K562 (cell line): Measurements from ENCODE around the gene VWA1. TPM values are rescaled to one million over a fixed set of nuclear protein-coding genes. Genes with fewer than 3 reads are reported as not detected.

Experiments used
- BRD4 ChIP-seq: fragments of 200-600 bp; sonication (generic); IDR thresholded peaks from 2 replicates; pipeline ENCODE4 v1.6.1; 2017; ENCODE audit warnings: inconsistent platforms
- HMGXB4 ChIP-seq: sonication (generic); formaldehyde crosslinking; IDR thresholded peaks from 2 replicates; pipeline ENCODE4 v1.8.1; 2023; ENCODE audit warnings: mild to moderate bottlenecking, missing genetic modification reagents
- HNRNPK ChIP-seq: fragments of 200-400 bp; formaldehyde crosslinking; IDR thresholded peaks from one replicate; pipeline ENCODE4 v1.6.1; 2018; ENCODE audit warnings: mild to moderate bottlenecking, low read depth, low read length; ENCODE audit not compliant: poor library complexity, severe bottlenecking
- JUNB ChIP-seq: fragments of 450-650 bp; formaldehyde crosslinking; conservative IDR thresholded peaks from 2 replicates; pipeline ENCODE4 v1.4.0; 2020; ENCODE audit warnings: mild to moderate bottlenecking
- MYBL2 ChIP-seq, 2 experiments: fragments of 450-650 bp in 1 of 2; sonication (generic) in 1 of 2; formaldehyde crosslinking in 1 of 2; IDR thresholded peaks; 2 replicates each; pipeline versions ENCODE4 v1.6.1 to v1.8.1; 2017 to 2022; ENCODE audit warnings: borderline replicate concordance in 1 of 2, inconsistent platforms in 1 of 2, low read depth in 1 of 2, mild to moderate bottlenecking in 1 of 2, missing genetic modification reagents in 1 of 2, moderate library complexity in 1 of 2
- NCOA6 ChIP-seq: fragments of 450-650 bp; IDR thresholded peaks from 2 replicates; pipeline ENCODE4 v1.6.1; 2017; ENCODE audit warnings: mild to moderate bottlenecking
- PCBP1 ChIP-seq: fragments of 200-400 bp; formaldehyde crosslinking; IDR thresholded peaks from 2 replicates; pipeline ENCODE4 v1.6.1; 2018; ENCODE audit warnings: mild to moderate bottlenecking, low read depth, low read length; ENCODE audit not compliant: poor library complexity, severe bottlenecking
- PHB2 ChIP-seq: fragments of 450-650 bp; IDR thresholded peaks from 2 replicates; pipeline ENCODE4 v1.6.1; 2017; ENCODE audit warnings: low read depth
- PPARD ChIP-seq: fragments of 250-450 bp; sonication (Bioruptor Pico); IDR thresholded peaks from 2 replicates; pipeline ENCODE4 v1.8.0; 2022; ENCODE audit warnings: inconsistent platforms, mild to moderate bottlenecking, moderate library complexity
- ZNF143 ChIP-seq: sonication (generic); formaldehyde crosslinking; IDR thresholded peaks from 2 replicates; pipeline ENCODE4 v1.9.0; 2022; ENCODE audit warnings: mild to moderate bottlenecking, missing genetic modification reagents
- ZNF232 ChIP-seq: sonication (generic); formaldehyde crosslinking; IDR thresholded peaks from 2 replicates; pipeline ENCODE4 v1.8.0; 2022; ENCODE audit warnings: mild to moderate bottlenecking, missing genetic modification reagents
- ZNF324 ChIP-seq: fragments of 250-450 bp; sonication (Bioruptor Pico); IDR thresholded peaks from 2 replicates; pipeline ENCODE4 v1.4.0; 2020; ENCODE audit warnings: mild to moderate bottlenecking
- ZNF407 ChIP-seq: fragments of 450-650 bp; IDR thresholded peaks from 2 replicates; pipeline ENCODE4 v1.6.1; 2016; ENCODE audit warnings: low read depth
- ZNF586 ChIP-seq: fragments of 450-650 bp; formaldehyde crosslinking; conservative IDR thresholded peaks from 2 replicates; pipeline ENCODE4 v1.4.0; 2020; ENCODE audit warnings: mild to moderate bottlenecking, moderate library complexity
- ZNF639 ChIP-seq, 2 experiments: fragments of 200-800 bp in 1 of 2; sonication (Bioruptor generic) in 1 of 2; sonication (generic) in 1 of 2; formaldehyde crosslinking in 1 of 2; IDR thresholded peaks in 1 of 2; conservative IDR thresholded peaks in 1 of 2; 2 replicates each; pipeline versions ENCODE4 v1.5.0 to v1.6.1; 2016 to 2020; ENCODE audit warnings: missing compliant biosample characterization in 1 of 2, missing genetic modification characterization in 1 of 2, missing genetic modification reagents in 1 of 2
- polyA plus RNA-seq, 8 experiments: library from polyadenylated mRNA; depleted of rRNA in 4 of 8; stranded (reverse) in 5 of 8; unstranded in 3 of 8; fragments of >200 nt; fragmentation: Nextera tagmentation in 2 of 8; fragmentation: Illumina TruSeq in 1 of 8; extraction: Ambion mirVana in 2 of 8; extraction: Trizol in 1 of 8; gene quantifications; 2 replicates each; pipeline versions ENCODE4 v1.2.1 to v1.2.3, GENCODE V29; 2011 to 2014; ENCODE audit warnings: inconsistent platforms in 1 of 8, missing spikeins in 1 of 8
- total RNA-seq, 7 experiments: library from RNA; depleted of rRNA in 6 of 7; stranded (reverse); fragments of >200 nt in 6 of 7; fragmentation: Illumina TruSeq in 2 of 7; extraction: Trizol in 2 of 7; gene quantifications; 2 replicates each; pipeline versions ENCODE4 v1.2.1 to v1.2.3, GENCODE V29; 2011 to 2021; ENCODE audit warnings: low replicate concordance in 1 of 7

The VWA1 gene
- total and polyA plus RNA-seq, 9 of the 15 experiments (the other 6 are each of a cell fraction or from before 2014, with no cell fraction given) = 0.01 to 6.4 (median 0.85) TPM

GRCh38 chr1:1471389-1472052, 36.0 kb downstream of the VWA1 start, which contains the start of gene ATAD3B (continued):
- TF ChIP-seq ZNF639 (CRISPR knock-in tag; conservative IDR thresholded peaks at IDR 0.05 in 1 of 2, IDR thresholded peaks at IDR 0.05 in 1 of 2) (peak in 1 of 2 experiments; percentile 100; a peak in 2 of 4 replicates), JUNB (CRISPR knock-in tag) (no peak), MYBL2 (IDR thresholded peaks at IDR 0.05; ENCODE audit: low read depth) (no peak), MYBL2 (CRISPR knock-in tag; IDR thresholded peaks at IDR 0.05; ENCODE audit: borderline replicate concordance) (no peak), ZNF143 (no peak), ZNF232 (CRISPR knock-in tag) (no peak), ZNF407 (peak; percentile 93), HNRNPK (no peak), PHB2 (no peak), NCOA6 (no peak), PCBP1 (no peak), BRD4 (no peak), ZNF586 (CRISPR knock-in tag) (no peak), HMGXB4 (CRISPR knock-in tag) (0 out of 2 replicates have a peak, but pooled peaks have one; percentile 9), PPARD (CRISPR knock-in tag) (no peak), ZNF324 (CRISPR knock-in tag) (no peak)
